ENCODE results near the gene HDGFL2. TPM values are rescaled to one million over a fixed set of nuclear protein-coding genes. Genes with fewer than 3 reads are reported as not detected.

Gene HDGFL2
- total RNA-seq, 2 donors from 2014 or later: 40.8 to 61.8 TPM

DNA sequence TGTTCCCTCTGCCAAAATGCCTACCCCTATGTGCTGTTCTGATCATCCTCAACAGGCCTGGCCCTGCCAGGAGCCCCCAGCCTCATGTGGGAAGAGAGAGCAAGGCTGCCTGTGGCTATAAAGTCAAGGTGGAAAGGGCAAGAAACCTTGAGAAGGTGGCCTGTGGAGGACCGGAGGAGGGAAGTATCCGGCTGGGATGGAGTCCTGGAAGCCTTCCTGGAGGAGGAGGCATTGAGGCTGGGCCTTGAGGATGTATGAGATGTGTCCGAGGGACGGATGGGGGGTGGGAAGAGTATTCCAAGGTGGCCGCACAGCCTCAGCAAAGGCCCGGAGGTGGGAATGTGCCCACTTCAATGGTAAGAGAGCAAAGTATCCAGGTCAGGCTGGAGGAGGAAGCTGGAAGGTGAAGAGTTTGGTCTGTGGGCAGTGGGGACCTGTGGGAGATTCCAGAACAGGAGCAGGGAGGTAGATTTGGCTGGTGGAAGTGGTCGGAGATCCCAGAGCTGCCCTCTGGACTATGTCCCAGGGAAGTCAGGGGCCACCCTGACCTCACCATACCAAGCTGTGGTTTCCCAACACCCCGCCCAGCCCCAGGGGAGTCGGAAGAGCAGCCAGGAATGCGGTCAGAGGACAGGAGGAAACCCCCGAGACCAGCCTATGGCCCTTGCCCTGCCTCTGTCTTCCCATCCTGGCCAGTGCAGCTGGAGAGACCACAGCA lies 49.2 kb downstream of the HDGFL2 start:
- no peak for TF ChIP-seq POLR2A (IDR thresholded peaks at IDR 0.05)
- TF ChIP-seq POLR2AphosphoS5 (IDR thresholded peaks at IDR 0.05): no peak
- TF ChIP-seq, protein P1, sequence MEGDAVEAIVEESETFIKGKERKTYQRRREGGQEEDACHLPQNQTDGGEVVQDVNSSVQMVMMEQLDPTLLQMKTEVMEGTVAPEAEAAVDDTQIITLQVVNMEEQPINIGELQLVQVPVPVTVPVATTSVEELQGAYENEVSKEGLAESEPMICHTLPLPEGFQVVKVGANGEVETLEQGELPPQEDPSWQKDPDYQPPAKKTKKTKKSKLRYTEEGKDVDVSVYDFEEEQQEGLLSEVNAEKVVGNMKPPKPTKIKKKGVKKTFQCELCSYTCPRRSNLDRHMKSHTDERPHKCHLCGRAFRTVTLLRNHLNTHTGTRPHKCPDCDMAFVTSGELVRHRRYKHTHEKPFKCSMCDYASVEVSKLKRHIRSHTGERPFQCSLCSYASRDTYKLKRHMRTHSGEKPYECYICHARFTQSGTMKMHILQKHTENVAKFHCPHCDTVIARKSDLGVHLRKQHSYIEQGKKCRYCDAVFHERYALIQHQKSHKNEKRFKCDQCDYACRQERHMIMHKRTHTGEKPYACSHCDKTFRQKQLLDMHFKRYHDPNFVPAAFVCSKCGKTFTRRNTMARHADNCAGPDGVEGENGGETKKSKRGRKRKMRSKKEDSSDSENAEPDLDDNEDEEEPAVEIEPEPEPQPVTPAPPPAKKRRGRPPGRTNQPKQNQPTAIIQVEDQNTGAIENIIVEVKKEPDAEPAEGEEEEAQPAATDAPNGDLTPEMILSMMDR (IDR thresholded peaks at IDR 0.05): no peak
- no peak overlapping the region for H3K4me3 ChIP-seq
- no peaks in the 10 kb centered on the region for H3K36me3 ChIP-seq
- intact Hi-C loops (cut with DNase I): loop anchor here (10.0 kb wide), 1 partner anchor 257 kb away; no protein-coding TSS in a partner anchor
- DNase-seq (ENCODE audit: low spot score): no peak
- 85% methylated on average over 11 of the region's 11 CpGs for WGBS
- H3K27ac ChIP-seq: no peak overlapping the region
- H3K9me3 ChIP-seq: no peaks in the 10 kb centered on the region
- H3K4me1 ChIP-seq (replicated peaks): no peaks in the 10 kb centered on the region
- H3K27me3 ChIP-seq (replicated peaks; ENCODE audit: insufficient read depth): no peaks in the 10 kb centered on the region

DNA sequence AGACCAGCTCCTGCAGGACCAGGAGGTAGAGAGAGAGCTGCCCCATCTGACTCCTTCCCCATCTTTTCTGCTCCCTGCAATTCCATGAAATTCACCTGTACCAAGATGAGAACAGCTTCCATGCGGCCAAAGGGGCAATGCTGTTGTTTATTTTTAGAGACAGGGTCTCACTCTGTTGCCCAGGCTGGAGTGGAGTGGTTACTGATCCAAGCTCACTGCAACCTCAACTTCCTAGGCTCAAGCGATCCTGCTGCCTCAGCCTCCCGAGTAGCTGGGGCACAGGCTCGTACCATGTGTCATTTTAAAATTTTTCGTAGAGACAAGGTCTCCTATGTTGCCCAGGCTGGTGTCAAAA lies 49.8 kb downstream of the HDGFL2 start:
- no peaks in the 10 kb centered on the region for H3K27me3 ChIP-seq (replicated peaks; ENCODE audit: insufficient read depth)
- intact Hi-C loops (cut with DNase I): loop anchor here (10.0 kb wide), 1 partner anchor 257 kb away; no protein-coding TSS in a partner anchor

DNA sequence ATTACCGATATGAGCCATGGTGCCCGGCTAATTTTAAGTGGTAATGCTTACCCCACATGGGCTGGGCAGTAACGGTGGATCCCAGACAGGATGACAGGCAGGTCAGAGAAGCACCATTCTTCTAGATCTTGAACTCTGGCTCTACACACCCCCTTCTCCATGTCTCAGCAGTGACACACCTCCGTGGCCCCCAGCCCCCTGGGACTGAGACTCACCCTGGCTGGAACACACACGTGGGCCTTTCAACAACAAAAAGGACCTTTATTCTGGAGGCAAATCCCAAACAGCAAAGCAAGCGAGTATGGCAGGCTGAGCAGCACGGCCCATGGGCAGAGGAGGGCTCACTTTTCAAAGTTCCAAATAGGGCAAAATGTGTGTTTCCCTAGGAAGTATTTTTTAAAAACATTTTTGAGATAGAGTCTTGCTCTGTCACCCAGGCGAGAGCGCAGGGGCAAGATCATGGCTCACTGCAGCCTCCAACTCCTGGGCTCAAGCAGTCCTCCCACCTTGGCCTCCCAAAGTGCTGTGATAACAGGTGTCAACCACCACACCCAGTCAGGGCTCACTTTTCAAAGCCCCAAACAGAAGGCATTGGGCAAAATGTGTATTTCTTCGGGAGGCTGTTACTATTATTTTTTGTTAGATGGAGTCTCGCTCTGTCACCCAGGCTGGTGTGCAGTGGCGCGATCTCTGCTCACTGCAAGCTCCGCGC lies 50.4 kb downstream of the HDGFL2 start:
- TF ChIP-seq, protein P1 (IDR thresholded peaks at IDR 0.05): no peak
- TF ChIP-seq POLR2AphosphoS5 (IDR thresholded peaks at IDR 0.05) (no peak), POLR2A (IDR thresholded peaks at IDR 0.05) (no peak)
- 83% methylated on average over 15 of the region's 15 CpGs for WGBS
- no peaks in the 10 kb centered on the region for H3K27me3 ChIP-seq (replicated peaks; ENCODE audit: insufficient read depth)
- no peak for DNase-seq (ENCODE audit: low spot score)
- H3K4me1 ChIP-seq (replicated peaks): no peaks in the 10 kb centered on the region
- intact Hi-C loops (cut with DNase I): loop anchor here (10.0 kb wide), 1 partner anchor 258 kb away; no protein-coding TSS in a partner anchor
- no peak overlapping the region for H3K4me3 ChIP-seq
- no peaks in the 10 kb centered on the region for H3K9me3 ChIP-seq
- no peak overlapping the region for H3K27ac ChIP-seq
- H3K36me3 ChIP-seq: no peaks in the 10 kb centered on the region

More for the DNA sequence above, 49.8 kb downstream of the HDGFL2 start:
- TF ChIP-seq, protein P1 (IDR thresholded peaks at IDR 0.05): no peak
- TF ChIP-seq POLR2AphosphoS5 (IDR thresholded peaks at IDR 0.05): no peak
- no peak for TF ChIP-seq POLR2A (IDR thresholded peaks at IDR 0.05)
- Histone ChIP-seq H3K4me1 (replicated peaks) (no peaks in the 10 kb centered on the region), H3K27ac (no peak overlapping the region), H3K36me3 (no peaks in the 10 kb centered on the region), H3K4me3 (no peak overlapping the region), H3K9me3 (no peaks in the 10 kb centered on the region)
- no peak for DNase-seq (ENCODE audit: low spot score)
- 89% methylated on average over 5 of the region's 5 CpGs for WGBS

DNA sequence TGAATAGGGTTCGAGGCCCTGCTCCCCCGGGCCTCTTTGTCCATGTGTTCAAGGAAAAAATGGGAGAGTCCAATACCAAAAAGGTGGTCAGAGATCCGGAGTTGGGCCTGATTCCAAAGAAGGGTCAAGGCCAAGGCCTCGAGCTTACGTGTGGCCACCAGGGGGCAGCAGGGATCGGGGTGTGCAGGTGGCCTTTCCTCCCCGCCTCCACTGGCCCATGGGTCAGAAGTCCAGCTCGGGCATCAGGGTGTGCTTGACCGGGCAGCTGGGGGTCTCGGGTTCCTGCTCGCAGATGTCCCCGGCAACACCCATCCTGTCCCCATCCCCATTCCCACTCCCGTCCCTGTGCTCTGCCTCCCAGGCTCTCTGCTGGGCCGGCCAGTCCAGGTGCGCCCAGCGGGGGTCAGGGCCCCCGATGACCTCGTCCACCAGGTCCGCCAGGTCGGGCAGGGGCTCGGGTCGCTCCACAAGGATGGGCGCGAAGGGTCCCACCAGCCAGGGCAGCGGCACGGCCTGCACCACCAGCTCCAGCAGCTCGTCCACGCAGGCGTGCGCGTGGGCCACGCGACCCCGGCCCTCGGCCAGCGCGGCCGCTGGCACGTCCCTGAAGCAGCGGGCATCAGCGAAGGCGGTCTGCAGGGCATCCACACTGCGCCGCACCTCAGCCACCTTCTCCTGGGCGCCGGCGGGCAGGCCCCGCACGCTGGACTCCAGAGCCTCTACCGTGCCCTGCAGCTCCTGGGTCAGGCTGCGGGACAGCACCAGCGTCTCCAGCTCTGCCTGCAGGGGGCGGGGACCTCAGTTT lies 51.4 kb downstream of the HDGFL2 start:
- no peak overlapping the region for H3K27ac ChIP-seq
- no peak for DNase-seq (ENCODE audit: low spot score)
- intact Hi-C loops (cut with DNase I): loop anchor here (10.0 kb wide), 1 partner anchor 259 kb away; no protein-coding TSS in a partner anchor
- H3K9me3 ChIP-seq: no peaks in the 10 kb centered on the region
- 78% methylated on average over 53 of the region's 53 CpGs for WGBS
- H3K4me1 ChIP-seq (replicated peaks): no peaks in the 10 kb centered on the region
- H3K27me3 ChIP-seq (replicated peaks; ENCODE audit: insufficient read depth): no peaks in the 10 kb centered on the region
- no peaks in the 10 kb centered on the region for H3K36me3 ChIP-seq
- no peak overlapping the region for H3K4me3 ChIP-seq
- TF ChIP-seq POLR2AphosphoS5 (IDR thresholded peaks at IDR 0.05) (no peak), POLR2A (IDR thresholded peaks at IDR 0.05) (no peak)
- TF ChIP-seq, protein P1 (IDR thresholded peaks at IDR 0.05): peak in 3 of 4 experiments; percentile 20 to 62 (median 36)

Data from prostate gland (tissue), 2 donors.